ENCODE data around the gene MYO10.
"Not testable (repeated sequence)": the region's sequence is repeated elsewhere in the genome, so short reads cannot be mapped to it uniquely, and the experiment has no call there.

Gene MYO10

GRCh38 chr5:16668631-16669030 is 267.5 kb downstream of the MYO10 start:
- no peak for DNase-seq (ENCODE audit: low read depth)

- no peak for DNase-seq (ENCODE audit: low read depth)
Measured at GRCh38 chr5:16668194-16668593, 267.9 kb downstream of the MYO10 start.

- DNase-seq (ENCODE audit: low read depth), result no peak
Measured at GRCh38 chr5:16666883-16667398, 269.1 kb downstream of the MYO10 start.

- DNase-seq (ENCODE audit: low read depth), result no peak
Measured at GRCh38 chr5:16666130-16666882, 269.8 kb downstream of the MYO10 start.

- no peak for DNase-seq (ENCODE audit: low read depth)
Measured at GRCh38 chr5:16665601-16666000, 270.5 kb downstream of the MYO10 start.

- no peak for DNase-seq (ENCODE audit: low read depth)
Measured at GRCh38 chr5:16664368-16664767, 271.7 kb downstream of the MYO10 start.

GRCh38 chr5:16663840-16664239 is 272.2 kb downstream of the MYO10 start:
- DNase-seq (ENCODE audit: low read depth), result no peak

GRCh38 chr5:16661713-16662112 is 274.4 kb downstream of the MYO10 start:
- DNase-seq (ENCODE audit: low read depth), result no peak

GRCh38 chr5:16660982-16661381 is 275.1 kb downstream of the MYO10 start:
- no peak for DNase-seq (ENCODE audit: low read depth)

GRCh38 chr5:16659536-16659935 is 276.6 kb downstream of the MYO10 start:
- DNase-seq (ENCODE audit: low read depth), result no peak

- DNase-seq (ENCODE audit: low read depth), result no peak
Measured at GRCh38 chr5:16656561-16657191, 279.4 kb downstream of the MYO10 start.

GRCh38 chr5:16654647-16655334 is 281.3 kb downstream of the MYO10 start:
- DNase-seq (ENCODE audit: low read depth), result no peak

GRCh38 chr5:16648739-16649138 is 287.3 kb downstream of the MYO10 start:
- not testable (repeated sequence) for DNase-seq (ENCODE audit: low read depth)

- DNase-seq (ENCODE audit: low read depth), result no peak
Measured at GRCh38 chr5:16644301-16644889, 291.7 kb downstream of the MYO10 start.

- no peak for DNase-seq (ENCODE audit: low read depth)
Measured at GRCh38 chr5:16642867-16643266, 293.2 kb downstream of the MYO10 start.

GRCh38 chr5:16639206-16639605 is 296.9 kb downstream of the MYO10 start:
- DNase-seq (ENCODE audit: low read depth), result no peak

- DNase-seq (ENCODE audit: low read depth), result no peak
Measured at GRCh38 chr5:16628376-16628775, 307.7 kb downstream of the MYO10 start.

GRCh38 chr5:16626696-16627264 is 309.3 kb downstream of the MYO10 start:
- DNase-seq (ENCODE audit: low read depth), result no peak

- DNase-seq (ENCODE audit: low read depth), result no peak
Measured at GRCh38 chr5:16625096-16625495, 311.0 kb downstream of the MYO10 start.

- DNase-seq (ENCODE audit: low read depth), result no peak
Measured at GRCh38 chr5:16619136-16619535, 317.0 kb downstream of the MYO10 start.

- no peak for DNase-seq (ENCODE audit: low read depth)
Measured at GRCh38 chr5:16618138-16618897, 317.8 kb downstream of the MYO10 start.

Measured in stimulated activated CD4-positive, alpha-beta T cell treated with anti-CD3 and anti-CD28 coated beads, Interleukin-2, amount 100 ng/mL, for 4 hours (primary cell).